Measurements from ENCODE around the gene NUP54. TPM values are rescaled to one million over a fixed set of nuclear protein-coding genes. Genes with fewer than 3 reads are reported as not detected.

Gene NUP54
- total and polyA plus RNA-seq, 2 of the 8 experiments (the other 6 are each of a cell fraction or from before 2014, with no cell fraction given) = 51.4 to 103 TPM

DNA sequence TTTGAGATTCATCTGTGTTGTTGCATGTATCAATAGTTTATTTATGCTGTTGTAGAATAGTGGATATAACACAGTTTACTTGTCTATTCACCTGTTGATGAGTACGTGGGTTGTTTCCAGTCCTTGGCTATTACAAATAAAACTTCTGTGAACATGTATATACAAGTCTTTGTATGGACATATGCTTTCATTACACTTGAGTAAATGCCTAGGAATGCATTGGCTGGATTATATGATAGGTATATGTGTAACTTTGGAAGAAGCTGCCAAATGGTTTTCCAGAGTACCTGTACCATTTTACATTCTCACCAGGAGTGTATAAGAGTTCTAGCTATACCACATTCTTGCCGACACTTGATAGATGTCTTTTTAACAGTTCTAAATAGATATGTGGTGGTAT is 57.1 kb downstream of the NUP54 start:
- no peak for DNase-seq (ENCODE audit: low read depth in 1 of 2, low spot score in 2 of 2)
- no peak overlapping the region for H2BK12ac ChIP-seq (ENCODE audit: low read depth, low read length)
- H3K9ac ChIP-seq (replicated peaks in 1 of 4; ENCODE audit: extremely low read depth in 1 of 4, low read depth in 3 of 4, low read length in 3 of 4) = no peak overlapping the region
- H3K18ac ChIP-seq (ENCODE audit: extremely low read depth, low read length) = no peak overlapping the region
- no peak for FAIRE-seq
- H2BK20ac ChIP-seq (ENCODE audit: low read length) = no peak overlapping the region
- H3K9me3 ChIP-seq (ENCODE audit: insufficient read depth in 2 of 2, low read depth in 1 of 2, low read length in 1 of 2) = 0 out of 4 replicates have a peak, but pooled peaks cover 0 to 2% of the 10 kb centered on the region in 2 experiments
- H3K4me3 ChIP-seq (ENCODE audit: extremely low read depth in 1 of 4, insufficient read depth in 2 of 4, low read depth in 3 of 4, low read length in 4 of 4) = no peak overlapping the region
- no peaks in the 10 kb centered on the region for H3K79me1 ChIP-seq (ENCODE audit: low read depth, low read length)
- H3K23me2 ChIP-seq (ENCODE audit: low read depth, low read length) = no peaks in the 10 kb centered on the region
- H2AK5ac ChIP-seq (ENCODE audit: low read depth, low read length) = no peak overlapping the region
- H3K27ac ChIP-seq (ENCODE audit: low read depth, low read length) = no peak overlapping the region
- no peaks in the 10 kb centered on the region for H3K27me3 ChIP-seq (replicated peaks in 1 of 4; ENCODE audit: control insufficient read depth in 3 of 4, extremely low read depth in 1 of 4, insufficient read depth in 3 of 4, low read length in 3 of 4)
- H2BK120ac ChIP-seq (replicated peaks; ENCODE audit: low read depth, low read length) = no peak overlapping the region
- no peak overlapping the region for H3K4ac ChIP-seq (replicated peaks; ENCODE audit: insufficient read length, low read depth, low read length)
- no peak overlapping the region for H2BK15ac ChIP-seq (ENCODE audit: low read length)
- H4K91ac ChIP-seq (replicated peaks; ENCODE audit: insufficient read length, low read length) = no peak overlapping the region
- no peaks in the 10 kb centered on the region for H3K36me3 ChIP-seq (ENCODE audit: control insufficient read depth in 2 of 4, insufficient read depth in 4 of 4, low read length in 3 of 4)
- no peak overlapping the region for H3K56ac ChIP-seq (replicated peaks; ENCODE audit: insufficient read length, low read depth, low read length)
- no peaks in the 10 kb centered on the region for H3K79me2 ChIP-seq (ENCODE audit: control insufficient read depth in 1 of 2, insufficient read depth in 2 of 2, low read length in 2 of 2)
- no peaks in the 10 kb centered on the region for H3K4me1 ChIP-seq (replicated peaks in 1 of 4; ENCODE audit: control insufficient read depth in 3 of 4, insufficient read depth in 4 of 4, low read length in 3 of 4)
- H3K4me2 ChIP-seq (ENCODE audit: insufficient read depth in 1 of 2, low read depth in 2 of 2, low read length in 2 of 2) = no peak overlapping the region
- H4K8ac ChIP-seq (ENCODE audit: extremely low read depth, insufficient read depth, low read length) = no peak overlapping the region
- H3K23ac ChIP-seq (ENCODE audit: insufficient read length) = no peak overlapping the region
- no peak overlapping the region for H3K14ac ChIP-seq (ENCODE audit: insufficient read length)
- ChIA-PET POLR2A (ENCODE audit: partially characterized antibody) (no interaction called here), CTCF (ENCODE audit: partially characterized antibody) (interaction anchor here (1.0 to 6.7 kb wide), 3 partner anchors 18 to 196 kb away, joined by 3 to 89 read pairs (median 5); no protein-coding TSS in a partner anchor)
- no peak for TF ChIP-seq POLR2AphosphoS5 (IDR thresholded peaks at IDR 0.05; ENCODE audit: low read depth, low read length)
- TF ChIP-seq SIX5 (IDR thresholded peaks at IDR 0.05; ENCODE audit: low read depth, low read length) = no peak
- TF ChIP-seq, protein P1, sequence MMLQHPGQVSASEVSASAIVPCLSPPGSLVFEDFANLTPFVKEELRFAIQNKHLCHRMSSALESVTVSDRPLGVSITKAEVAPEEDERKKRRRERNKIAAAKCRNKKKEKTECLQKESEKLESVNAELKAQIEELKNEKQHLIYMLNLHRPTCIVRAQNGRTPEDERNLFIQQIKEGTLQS (IDR thresholded peaks at IDR 0.05; ENCODE audit: insufficient read depth, low read depth, low read length) = no peak
- H2BK5ac ChIP-seq (ENCODE audit: low read depth, low read length) = no peak overlapping the region
- H2AFZ ChIP-seq (ENCODE audit: low read length) = no peak overlapping the region
- 88% methylated on average over 2 of the region's 2 CpGs; no CpG with 5 or more reads in 1 of the 2 experiments for WGBS, 2 experiments (ENCODE audit: extremely low coverage in 1 of 2, insufficient coverage in 1 of 2, insufficient read length in 1 of 2, insufficient replicate concordance in 2 of 2, low coverage in 1 of 2, low lambda C conversion rate in 2 of 2, missing lambda C conversion rate in 1 of 2)
- no peak overlapping the region for H4K5ac ChIP-seq (ENCODE audit: insufficient read length, low read depth, low read length)
- no peaks in the 10 kb centered on the region for H4K20me1 ChIP-seq (replicated peaks in 1 of 2; ENCODE audit: control insufficient read depth in 1 of 2, insufficient read depth in 2 of 2, low read length in 2 of 2)

Measured in H1 (cell line).